NCI-H1092 treated with DMSO at 0.1 percent for 48 hours (cell line): ENCODE measurements around the gene NR2E1.

Source experiments
- DNase-seq: peaks from one replicate; lab custom pipeline; 2025; lab: John Stamatoyannopoulos, UW

The NR2E1 gene

DNA sequence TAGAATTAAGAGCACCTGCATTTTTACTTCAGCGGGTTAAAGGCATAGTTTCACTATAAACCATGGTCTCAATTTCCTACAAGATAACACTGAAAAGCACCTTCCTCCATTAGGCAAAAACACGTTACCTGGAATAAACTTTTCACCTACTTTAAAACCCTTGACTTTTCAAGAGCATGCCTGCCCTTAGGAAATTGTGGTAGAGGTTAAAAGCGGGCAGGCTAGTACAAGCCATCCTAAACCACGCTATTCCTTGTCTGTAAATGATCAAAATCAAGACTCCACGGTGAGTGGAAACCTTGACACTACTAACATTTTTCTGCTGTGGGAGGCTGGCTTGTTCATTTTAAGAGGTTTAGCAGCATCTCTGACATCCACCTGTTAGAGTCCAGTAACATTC is 43.9 kb downstream of the NR2E1 start:
- DNase-seq: no peak

DNA sequence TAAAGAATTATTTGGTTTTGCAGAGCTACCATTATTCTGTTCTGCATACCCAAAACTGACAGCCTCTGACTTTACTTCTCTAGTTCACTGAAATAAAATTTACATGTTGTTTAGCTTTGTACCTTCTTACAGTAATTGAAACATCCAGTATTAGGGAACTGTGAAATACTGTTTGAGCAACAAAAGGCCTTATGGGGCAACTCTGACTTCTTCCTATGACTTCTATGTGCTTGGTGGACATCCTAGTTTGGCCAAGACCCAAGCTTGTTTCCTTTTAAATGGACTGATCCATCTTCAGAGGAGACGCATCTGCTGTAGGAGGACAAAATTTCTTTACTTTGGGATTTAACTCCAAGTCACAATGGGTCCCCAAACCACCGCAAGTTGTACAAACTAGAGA is 44.7 kb downstream of the NR2E1 start:
- DNase-seq: no peak

DNA sequence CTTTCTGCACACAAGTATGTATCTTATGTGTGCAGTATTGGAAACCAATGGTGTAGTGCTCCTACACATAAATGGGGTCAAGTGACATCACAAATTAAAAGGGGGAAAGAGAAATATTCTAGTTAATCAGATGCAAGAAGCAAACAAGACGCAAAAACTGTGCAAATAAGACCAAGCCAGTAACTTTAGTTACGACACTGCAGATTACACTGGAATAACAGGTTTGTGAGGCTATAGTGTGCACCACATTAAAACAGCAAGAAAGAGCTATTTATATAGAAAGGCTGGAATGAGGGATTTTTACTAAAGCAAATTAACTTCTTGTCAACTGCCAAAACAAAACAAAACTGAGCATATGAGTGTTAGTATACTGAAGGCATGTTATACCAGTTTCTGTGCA is 45.8 kb downstream of the NR2E1 start:
- no peak for DNase-seq

DNA sequence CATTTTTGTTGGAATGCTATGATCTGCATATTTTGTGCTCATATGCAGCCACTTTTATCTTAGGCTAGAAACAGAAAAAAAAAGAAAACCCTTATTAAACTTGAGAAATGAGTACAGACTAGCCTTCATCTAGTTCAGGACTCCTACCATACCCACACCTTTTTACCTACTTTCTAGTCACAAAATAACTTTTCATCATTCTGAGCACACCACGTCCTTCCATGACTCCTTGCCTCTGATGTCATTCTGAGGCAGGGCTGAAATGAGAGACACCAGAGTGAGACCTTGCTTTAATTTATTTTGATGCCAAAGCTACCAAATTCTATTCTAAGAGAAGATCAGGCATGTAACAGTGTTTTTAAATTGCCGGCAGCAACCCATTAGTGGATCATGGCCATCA is 56.2 kb downstream of the NR2E1 start:
- no peak for DNase-seq

DNA sequence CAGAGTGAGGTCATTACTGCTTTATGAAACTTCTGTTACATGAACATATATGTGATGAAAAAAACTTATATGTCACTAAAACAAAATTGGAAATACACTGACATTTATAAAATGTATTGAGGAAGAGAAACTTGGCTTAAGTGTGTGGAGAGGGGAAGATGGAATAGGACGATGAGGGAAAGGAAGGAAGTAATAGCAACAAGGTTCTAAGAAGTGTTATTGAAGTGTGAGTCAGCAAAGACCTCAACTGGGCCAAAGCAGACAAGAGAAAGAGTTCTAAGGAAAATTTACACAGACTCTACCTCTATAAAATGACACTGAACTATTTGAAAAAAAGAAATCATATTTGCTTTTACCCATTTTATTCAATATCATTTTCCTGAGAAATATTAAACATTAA is 56.7 kb downstream of the NR2E1 start:
- DNase-seq: no peak

DNA sequence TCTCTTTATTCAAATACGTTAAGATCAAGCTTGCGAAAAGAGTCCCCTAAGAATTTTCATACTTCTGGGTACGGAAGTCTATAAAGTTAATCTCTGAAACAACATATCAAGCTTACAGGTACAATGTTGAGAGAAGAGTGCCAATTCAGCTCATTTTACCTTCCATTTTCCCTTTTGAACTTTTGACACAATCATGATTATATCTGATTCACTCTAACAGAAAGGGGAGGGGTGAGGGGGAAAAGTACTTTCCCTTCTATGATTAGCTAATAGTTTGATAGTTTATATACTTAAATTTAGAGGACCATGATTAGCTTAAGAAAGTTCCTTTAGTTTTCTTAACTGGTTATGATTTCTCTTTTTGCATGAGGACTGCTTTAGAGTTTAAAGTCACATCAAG is 61.5 kb downstream of the NR2E1 start:
- DNase-seq: no peak

DNA sequence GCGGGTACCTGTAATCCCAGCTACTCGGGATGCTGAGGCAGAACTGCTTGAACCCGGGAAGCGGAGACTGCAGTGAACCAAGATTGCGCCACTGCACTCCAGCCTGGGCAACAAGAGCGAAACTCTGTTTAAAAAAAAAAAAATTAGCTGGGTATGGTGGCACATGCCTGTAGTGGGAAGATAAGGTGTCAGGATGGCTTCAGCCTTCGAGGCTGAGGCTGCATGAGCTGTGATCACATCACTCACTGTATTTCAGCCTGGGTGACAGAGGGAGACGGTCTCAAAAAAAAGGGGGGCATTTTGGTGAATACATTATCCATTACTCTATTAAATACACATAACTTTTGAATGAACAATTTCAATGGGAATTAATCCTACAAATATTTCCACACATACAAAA is 62.6 kb downstream of the NR2E1 start:
- no peak for DNase-seq

DNA sequence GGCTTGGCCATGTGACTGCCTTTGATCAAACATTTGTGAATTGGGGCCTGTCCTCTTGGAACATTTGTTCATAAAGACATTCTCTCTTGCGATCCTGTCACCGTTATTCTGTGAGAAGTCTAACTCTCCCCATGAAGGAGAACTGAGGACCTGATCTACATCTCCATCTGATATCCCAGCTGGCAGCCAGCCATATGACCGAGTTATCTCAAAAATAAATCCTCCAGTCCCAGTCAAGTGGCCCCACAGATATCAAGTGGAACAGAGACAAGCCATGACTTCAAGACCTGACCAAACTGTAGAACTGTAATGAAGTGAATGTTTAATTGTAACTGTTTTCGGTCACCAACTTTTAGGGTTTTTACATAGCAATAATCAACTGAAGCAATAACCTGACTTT is 69.3 kb downstream of the NR2E1 start:
- no peak for DNase-seq

DNA sequence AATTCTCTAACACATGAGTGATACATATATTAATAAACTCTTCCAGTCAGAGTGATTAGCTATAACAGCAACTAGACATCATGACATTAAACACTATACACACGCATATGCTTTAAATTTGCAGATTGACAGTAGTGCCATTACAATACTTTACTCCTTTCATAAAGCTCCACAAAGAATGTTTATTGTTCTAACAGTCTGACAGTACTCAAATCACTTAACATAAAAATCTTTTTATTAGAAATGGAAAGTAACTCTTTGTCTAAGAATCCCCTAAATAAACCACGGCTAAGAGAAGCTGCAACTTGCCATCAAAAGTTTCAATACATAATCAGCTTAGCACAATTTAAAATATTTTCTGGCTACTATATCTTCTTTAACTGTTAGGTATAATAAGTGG is 71.0 kb downstream of the NR2E1 start:
- no peak for DNase-seq

DNA sequence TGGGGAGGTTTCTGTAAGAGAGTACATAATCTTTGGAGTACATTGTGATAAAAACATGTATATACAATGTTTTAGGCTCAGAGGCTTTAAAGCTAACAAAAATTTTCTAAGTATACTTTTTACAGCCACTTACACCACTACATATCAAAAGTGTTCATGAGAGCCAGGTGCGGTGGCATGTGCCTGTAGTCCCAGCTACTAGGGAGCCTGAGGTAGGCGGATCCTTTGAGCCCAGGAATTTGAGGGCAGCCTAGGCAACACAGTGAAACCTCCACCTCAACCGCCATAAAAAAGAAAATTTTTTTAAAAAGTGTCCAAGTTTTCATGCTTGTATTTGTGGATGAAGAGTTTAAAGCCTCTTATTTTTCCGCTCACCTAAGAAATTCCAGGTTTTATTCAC is 72.5 kb downstream of the NR2E1 start:
- no peak for DNase-seq
